Neural crest cell (in vitro differentiated cells): ENCODE data around the gene DAND5. TPM values are rescaled to one million over a fixed set of nuclear protein-coding genes. Genes with fewer than 3 reads are reported as not detected.

Source experiments
- DNase-seq: peaks from one replicate; pipeline ENCODE4 v3.0.0; 2021; ENCODE audit warnings: low read depth, mixed read lengths, low spot score
- H3K27ac Mint-ChIP-seq: one replicate; pipeline ENCODE4 v1.8.0; 2021; ENCODE audit warnings: mild to moderate bottlenecking, mixed read lengths; ENCODE audit not compliant: unreplicated experiment
- H3K27me3 Mint-ChIP-seq: 2 replicates; pipeline ENCODE4 v1.8.0; 2021; ENCODE audit warnings: low read depth, mild to moderate bottlenecking, mixed read lengths
- H3K36me3 Mint-ChIP-seq: 2 replicates; pipeline ENCODE4 v1.8.0; 2021; ENCODE audit warnings: low read depth, mild to moderate bottlenecking, mixed read lengths
- H3K4me1 Mint-ChIP-seq: 2 replicates; pipeline ENCODE4 v1.8.0; 2021; ENCODE audit warnings: mixed read lengths
- H3K4me3 Mint-ChIP-seq: one replicate; pipeline ENCODE4 v1.8.0; 2021; ENCODE audit warnings: mild to moderate bottlenecking, mixed read lengths
- H3K9me3 Mint-ChIP-seq: 2 replicates; pipeline ENCODE4 v1.8.0; 2021; ENCODE audit warnings: mixed read lengths
- total RNA-seq: library from RNA; stranded (reverse); gene quantifications from 2 replicates; pipeline ENCODE4 v1.2.1, GENCODE V29; 2021
- TF ChIP-seq, protein P1 (sequence below): fragments of 200-600 bp; sonication (generic); conservative IDR thresholded peaks from 2 replicates; pipeline ENCODE4 v1.5.0; 2021; ENCODE audit warnings: antibody characterized with exemption, mild to moderate bottlenecking

The DAND5 gene
- total RNA-seq, 1 donor from 2014 or later, result not detected

DNA sequence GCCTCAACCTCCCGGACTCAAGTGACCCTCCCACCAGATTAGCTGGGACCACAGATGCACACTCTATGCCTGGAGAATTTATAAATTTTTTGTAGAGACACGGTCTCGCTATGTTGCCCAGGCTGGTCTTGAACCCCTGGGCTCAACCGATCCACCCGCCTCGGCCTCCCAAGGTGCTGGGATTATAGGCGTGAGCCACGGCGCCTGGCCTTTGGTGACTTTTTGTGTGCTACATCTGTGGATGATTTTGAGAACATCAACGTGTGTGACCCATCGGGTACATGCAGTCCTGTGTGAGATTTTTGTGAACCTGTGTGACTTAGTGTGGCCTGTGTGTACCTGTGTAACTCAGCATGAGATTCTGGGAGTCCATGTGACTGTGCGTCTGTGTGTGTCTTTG is 17.4 kb downstream of the DAND5 start:
- H3K9me3 Mint-ChIP-seq, result no peaks in the 10 kb centered on the region

DNA sequence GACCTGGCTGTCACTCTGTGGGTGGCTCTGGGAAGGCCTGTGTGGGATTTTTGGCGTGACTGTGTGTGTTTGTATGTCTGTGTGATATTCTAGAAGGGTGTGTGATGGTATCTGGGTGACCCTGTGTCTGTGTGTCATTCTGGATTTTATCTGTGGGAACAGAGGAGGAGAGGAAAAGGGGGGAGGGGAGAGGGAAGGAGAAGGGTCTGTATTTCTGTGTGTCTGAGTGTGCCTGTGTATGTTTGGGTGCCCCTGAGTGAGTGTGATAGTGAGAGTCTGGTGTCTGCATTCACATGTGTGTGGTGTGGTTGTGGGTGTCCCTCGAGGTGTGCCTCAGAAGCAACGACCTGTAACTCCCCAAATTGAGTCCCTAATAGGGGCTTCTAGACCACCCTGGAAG is 17.8 kb downstream of the DAND5 start:
- Mint-ChIP-seq H3K4me1 (peaks cover 9% of the 10 kb centered on the region), H3K27ac (no peak overlapping the region), H3K4me3 (no peak overlapping the region), H3K27me3 (peaks cover 18% of the 10 kb centered on the region), H3K9me3 (no peaks in the 10 kb centered on the region), H3K36me3 (peaks cover 4% of the 10 kb centered on the region)
- no peak for DNase-seq
- TF ChIP-seq, protein P1, sequence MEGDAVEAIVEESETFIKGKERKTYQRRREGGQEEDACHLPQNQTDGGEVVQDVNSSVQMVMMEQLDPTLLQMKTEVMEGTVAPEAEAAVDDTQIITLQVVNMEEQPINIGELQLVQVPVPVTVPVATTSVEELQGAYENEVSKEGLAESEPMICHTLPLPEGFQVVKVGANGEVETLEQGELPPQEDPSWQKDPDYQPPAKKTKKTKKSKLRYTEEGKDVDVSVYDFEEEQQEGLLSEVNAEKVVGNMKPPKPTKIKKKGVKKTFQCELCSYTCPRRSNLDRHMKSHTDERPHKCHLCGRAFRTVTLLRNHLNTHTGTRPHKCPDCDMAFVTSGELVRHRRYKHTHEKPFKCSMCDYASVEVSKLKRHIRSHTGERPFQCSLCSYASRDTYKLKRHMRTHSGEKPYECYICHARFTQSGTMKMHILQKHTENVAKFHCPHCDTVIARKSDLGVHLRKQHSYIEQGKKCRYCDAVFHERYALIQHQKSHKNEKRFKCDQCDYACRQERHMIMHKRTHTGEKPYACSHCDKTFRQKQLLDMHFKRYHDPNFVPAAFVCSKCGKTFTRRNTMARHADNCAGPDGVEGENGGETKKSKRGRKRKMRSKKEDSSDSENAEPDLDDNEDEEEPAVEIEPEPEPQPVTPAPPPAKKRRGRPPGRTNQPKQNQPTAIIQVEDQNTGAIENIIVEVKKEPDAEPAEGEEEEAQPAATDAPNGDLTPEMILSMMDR, result no peak

More for the DNA sequence above, 17.4 kb downstream of the DAND5 start:
- Mint-ChIP-seq H3K4me3 (no peak overlapping the region), H3K36me3 (peaks cover 4% of the 10 kb centered on the region), H3K4me1 (peaks cover 9% of the 10 kb centered on the region), H3K27me3 (peaks cover 14% of the 10 kb centered on the region), H3K27ac (no peak overlapping the region)
- TF ChIP-seq, protein P1, result no peak
- DNase-seq, result no peak

DNA sequence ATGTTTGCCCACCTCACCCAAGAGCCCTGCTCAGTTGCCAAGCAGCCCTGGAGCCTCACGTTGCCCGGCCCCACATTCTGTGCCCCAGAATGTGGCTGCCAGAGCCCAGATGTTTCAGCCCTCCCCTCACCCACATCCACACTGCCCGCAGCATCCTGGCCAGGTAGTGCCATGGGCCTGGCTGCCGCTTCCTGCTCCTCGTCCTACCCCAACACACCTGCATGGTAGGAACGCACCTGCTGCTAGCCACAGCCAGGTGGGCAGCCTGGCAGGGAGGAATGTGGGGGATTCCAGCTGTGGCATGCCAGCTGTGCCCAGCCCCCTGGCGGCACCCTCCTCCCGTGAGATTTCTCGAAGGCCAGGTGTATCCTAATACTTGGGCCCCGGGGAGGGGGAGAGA is 18.4 kb downstream of the DAND5 start:
- no peak for DNase-seq
- Mint-ChIP-seq H3K4me3 (no peak overlapping the region), H3K4me1 (peaks cover 9% of the 10 kb centered on the region), H3K36me3 (peaks cover 4% of the 10 kb centered on the region), H3K27ac (no peak overlapping the region), H3K27me3 (peaks cover 24% of the 10 kb centered on the region), H3K9me3 (no peaks in the 10 kb centered on the region)
- TF ChIP-seq, protein P1, result no peak

DNA sequence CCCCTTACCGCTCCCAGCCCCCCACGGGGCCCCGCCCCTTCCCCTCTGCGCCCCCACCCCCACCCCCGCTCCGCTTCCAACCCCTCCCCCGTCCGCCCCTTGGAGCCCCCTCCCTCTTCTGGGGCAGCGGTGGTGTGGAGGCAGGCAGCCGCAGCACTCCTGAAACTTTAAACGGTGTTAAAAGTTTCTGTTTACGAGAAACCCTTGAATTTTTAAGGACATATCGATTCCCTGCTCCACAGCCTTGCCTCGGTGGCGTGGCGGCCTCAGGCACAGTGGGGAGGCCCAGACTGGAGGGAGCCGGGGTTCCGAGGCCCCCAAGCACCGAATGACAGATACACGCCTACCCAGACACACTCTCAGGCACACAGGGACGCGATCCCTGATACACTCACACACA is 21.1 kb downstream of the DAND5 start:
- peaks cover 8% of the 10 kb centered on the region for H3K4me1 Mint-ChIP-seq
- no peak overlapping the region for H3K4me3 Mint-ChIP-seq
- H3K36me3 Mint-ChIP-seq, result peaks cover 7% of the 10 kb centered on the region
- no peak overlapping the region for H3K27ac Mint-ChIP-seq
- TF ChIP-seq, protein P1, result no peak
- no peaks in the 10 kb centered on the region for H3K9me3 Mint-ChIP-seq
- H3K27me3 Mint-ChIP-seq, result peaks cover 48% of the 10 kb centered on the region
- no peak for DNase-seq

DNA sequence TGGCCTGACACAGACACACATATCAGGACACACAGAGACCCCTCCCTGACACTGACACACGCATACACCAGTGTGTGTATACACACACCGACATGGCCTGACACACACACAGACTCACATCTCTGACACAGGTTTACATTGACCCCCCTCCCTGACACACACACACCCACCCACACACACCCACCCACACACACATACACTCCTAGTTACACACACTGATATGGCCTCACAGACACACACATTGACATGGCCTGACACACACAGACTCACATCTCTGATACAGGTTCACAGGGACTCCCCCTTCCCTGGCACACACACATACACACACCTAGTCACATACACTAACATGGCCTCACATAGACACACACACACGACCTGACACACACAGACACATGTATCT is 21.5 kb downstream of the DAND5 start:
- TF ChIP-seq, protein P1, result no peak
- Mint-ChIP-seq H3K4me3 (no peak overlapping the region), H3K27ac (no peak overlapping the region), H3K27me3 (peaks cover 49% of the 10 kb centered on the region), H3K36me3 (peaks cover 7% of the 10 kb centered on the region), H3K4me1 (peaks cover 5% of the 10 kb centered on the region), H3K9me3 (no peaks in the 10 kb centered on the region)
- DNase-seq, result no peak

DNA sequence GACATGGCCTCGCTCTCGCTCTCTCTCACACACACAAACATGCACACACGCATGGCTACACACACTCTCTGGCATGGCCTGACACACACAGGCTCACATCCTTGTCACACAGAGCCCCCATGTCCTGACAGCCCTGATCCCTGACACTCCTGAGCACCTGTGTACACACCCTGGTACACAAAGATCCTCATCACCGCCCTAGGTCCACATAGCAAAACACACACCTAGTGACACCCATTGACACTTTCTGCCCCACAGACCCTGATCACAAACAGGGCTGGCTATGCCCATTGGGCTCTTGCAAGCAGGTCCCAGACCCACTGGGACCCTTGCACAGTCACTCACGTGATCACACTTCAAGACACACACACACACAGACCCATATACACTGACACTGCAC is 21.9 kb downstream of the DAND5 start:
- H3K4me3 Mint-ChIP-seq, result no peak overlapping the region
- TF ChIP-seq, protein P1, result no peak

More for the DNA sequence above, 21.9 kb downstream of the DAND5 start:
- no peak overlapping the region for H3K27ac Mint-ChIP-seq
- no peaks in the 10 kb centered on the region for H3K9me3 Mint-ChIP-seq
- peaks cover 52% of the 10 kb centered on the region for H3K27me3 Mint-ChIP-seq
- H3K36me3 Mint-ChIP-seq, result peaks cover 7% of the 10 kb centered on the region
- DNase-seq, result no peak
- H3K4me1 Mint-ChIP-seq, result peaks cover 5% of the 10 kb centered on the region
